ENCODE data around the gene KDM5B. TPM values are rescaled to one million over a fixed set of nuclear protein-coding genes. Genes with fewer than 3 reads are reported as not detected.

KDM5B gene
- total RNA-seq, 2 experiments from 2014 or later: 74.7 to 84.7 TPM

GRCh38 chr1:202794051-202794740 lies 14.0 kb downstream of the KDM5B start:
- Mint-ChIP-seq H3K36me3 (ENCODE audit: low read depth) (no peaks in the 10 kb centered on the region), H3K4me3 (no peak overlapping the region), H3K9me3 (no peaks in the 10 kb centered on the region), H3K27ac (no peak overlapping the region), H3K27me3 (no peaks in the 10 kb centered on the region), H3K4me1 (ENCODE audit: low read depth) (peaks cover 48% of the 10 kb centered on the region)
- no peaks in the 10 kb centered on the region for H3K36me3 ChIP-seq (ENCODE audit: insufficient read depth, low read length)
- DNase-seq (no peak), ATAC-seq (ENCODE audit: poor library complexity) (no peak)
- CTCF ChIA-PET: no interaction called here
- intact Hi-C loops (cut with DNase I, micrococcal nuclease): no loop called here
- H3K4me1 ChIP-seq (ENCODE audit: insufficient read depth, low read length): peaks cover 18% of the 10 kb centered on the region
- H3K27me3 ChIP-seq (ENCODE audit: control insufficient read depth in 1 of 2, insufficient read depth in 2 of 2, low read length in 2 of 2): no peaks in the 10 kb centered on the region
- no peak overlapping the region for H3K27ac ChIP-seq (ENCODE audit: low read depth in 1 of 2, low read length in 2 of 2)
- POLR2A ChIA-PET: no interaction called here
- H3K4me3 ChIP-seq (ENCODE audit: low read length): no peak overlapping the region
- TF ChIP-seq, protein P1, sequence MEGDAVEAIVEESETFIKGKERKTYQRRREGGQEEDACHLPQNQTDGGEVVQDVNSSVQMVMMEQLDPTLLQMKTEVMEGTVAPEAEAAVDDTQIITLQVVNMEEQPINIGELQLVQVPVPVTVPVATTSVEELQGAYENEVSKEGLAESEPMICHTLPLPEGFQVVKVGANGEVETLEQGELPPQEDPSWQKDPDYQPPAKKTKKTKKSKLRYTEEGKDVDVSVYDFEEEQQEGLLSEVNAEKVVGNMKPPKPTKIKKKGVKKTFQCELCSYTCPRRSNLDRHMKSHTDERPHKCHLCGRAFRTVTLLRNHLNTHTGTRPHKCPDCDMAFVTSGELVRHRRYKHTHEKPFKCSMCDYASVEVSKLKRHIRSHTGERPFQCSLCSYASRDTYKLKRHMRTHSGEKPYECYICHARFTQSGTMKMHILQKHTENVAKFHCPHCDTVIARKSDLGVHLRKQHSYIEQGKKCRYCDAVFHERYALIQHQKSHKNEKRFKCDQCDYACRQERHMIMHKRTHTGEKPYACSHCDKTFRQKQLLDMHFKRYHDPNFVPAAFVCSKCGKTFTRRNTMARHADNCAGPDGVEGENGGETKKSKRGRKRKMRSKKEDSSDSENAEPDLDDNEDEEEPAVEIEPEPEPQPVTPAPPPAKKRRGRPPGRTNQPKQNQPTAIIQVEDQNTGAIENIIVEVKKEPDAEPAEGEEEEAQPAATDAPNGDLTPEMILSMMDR (IDR thresholded peaks at IDR 0.05): no peak
- no peaks in the 10 kb centered on the region for H3K9me3 ChIP-seq (ENCODE audit: control insufficient read depth in 1 of 2, insufficient read depth in 1 of 2, low read length in 2 of 2)

DNA sequence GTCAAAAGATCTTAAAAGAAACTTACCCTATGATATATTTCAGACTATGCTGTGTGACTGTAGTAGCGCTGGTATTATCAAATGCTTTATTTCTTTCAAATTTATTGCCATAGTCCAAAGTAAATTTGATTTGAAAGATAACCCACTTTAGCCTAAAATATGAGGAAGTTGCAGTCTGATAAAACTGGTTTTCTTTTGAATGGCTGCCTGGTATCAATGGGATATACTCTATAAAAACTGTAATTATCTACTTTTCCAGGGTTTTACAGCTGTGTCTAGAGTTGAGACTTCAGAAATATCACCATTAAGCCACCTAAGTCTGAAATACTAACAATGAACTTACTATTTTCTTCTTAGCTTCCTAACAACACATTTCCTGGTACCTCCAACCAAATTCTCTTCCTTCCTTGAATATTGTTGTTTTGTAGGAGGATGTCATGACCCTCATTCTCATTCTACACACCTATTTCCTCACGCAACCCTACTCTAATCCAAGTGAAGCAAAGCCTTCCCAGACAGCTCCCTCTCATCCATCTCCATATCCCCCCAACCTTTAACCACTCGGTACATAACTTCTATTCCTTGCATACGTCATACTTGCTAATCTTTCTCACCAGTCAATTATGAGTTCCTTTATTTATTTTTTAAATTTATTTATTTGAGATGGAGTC lies 17.0 kb downstream of the KDM5B start:
- DNase-seq (no peak), ATAC-seq (ENCODE audit: poor library complexity) (no peak)
- Histone ChIP-seq H3K27me3 (ENCODE audit: control insufficient read depth in 1 of 2, insufficient read depth in 2 of 2, low read length in 2 of 2) (no peaks in the 10 kb centered on the region), H3K9me3 (ENCODE audit: control insufficient read depth in 1 of 2, insufficient read depth in 1 of 2, low read length in 2 of 2) (no peaks in the 10 kb centered on the region), H3K27ac (ENCODE audit: low read depth in 1 of 2, low read length in 2 of 2) (no peak overlapping the region), H3K4me3 (ENCODE audit: low read length) (no peak overlapping the region), H3K4me1 (ENCODE audit: insufficient read depth, low read length) (peaks cover 3% of the 10 kb centered on the region), H3K36me3 (ENCODE audit: insufficient read depth, low read length) (no peaks in the 10 kb centered on the region)
- Mint-ChIP-seq H3K4me3 (no peak overlapping the region), H3K4me1 (ENCODE audit: low read depth) (peaks cover 48% of the 10 kb centered on the region), H3K36me3 (ENCODE audit: low read depth) (no peaks in the 10 kb centered on the region), H3K27me3 (no peaks in the 10 kb centered on the region), H3K9me3 (no peaks in the 10 kb centered on the region), H3K27ac (peak overlapping the region; percentile 13)
- ChIA-PET CTCF (interaction anchor here (1.4 kb wide), 1 partner anchor 10 kb away, joined by 5 read pairs; no protein-coding TSS in a partner anchor), POLR2A (no interaction called here)
- TF ChIP-seq, protein P1 (IDR thresholded peaks at IDR 0.05): no peak
- intact Hi-C loops (cut with DNase I, micrococcal nuclease): no loop called here

DNA sequence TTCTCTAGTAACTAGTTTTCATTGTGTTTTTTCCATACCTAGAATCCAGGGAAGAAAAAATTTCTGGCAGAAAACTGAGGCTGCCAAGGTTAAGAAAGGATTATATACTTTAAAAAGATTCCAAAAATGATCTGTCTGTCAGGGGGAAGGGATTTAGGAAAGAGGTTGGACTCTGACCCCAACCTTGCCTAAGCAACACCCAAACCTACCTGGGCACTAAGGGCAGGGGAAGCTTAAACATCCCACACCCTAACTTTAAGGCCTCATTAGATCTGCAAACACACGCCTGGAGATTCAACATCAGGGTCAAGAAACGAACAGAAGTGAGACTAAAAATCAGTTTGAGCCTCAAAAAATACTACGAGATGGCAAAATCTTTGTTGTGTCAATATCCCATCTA lies 19.4 kb downstream of the KDM5B start:
- ATAC-seq (ENCODE audit: poor library complexity) (no peak), DNase-seq (no peak)
- H3K9me3 ChIP-seq (ENCODE audit: control insufficient read depth in 1 of 2, insufficient read depth in 1 of 2, low read length in 2 of 2): no peaks in the 10 kb centered on the region
- no peaks in the 10 kb centered on the region for H3K9me3 Mint-ChIP-seq
- no peaks in the 10 kb centered on the region for H3K27me3 Mint-ChIP-seq
- TF ChIP-seq, protein P1 (IDR thresholded peaks at IDR 0.05): no peak
- intact Hi-C loops (cut with DNase I, micrococcal nuclease): loop anchor here in 1 of 2 experiments (10.0 kb wide), 1 partner anchor 324 kb away; no protein-coding TSS in a partner anchor
- peaks cover 5% of the 10 kb centered on the region for H3K4me1 ChIP-seq (ENCODE audit: insufficient read depth, low read length)
- CTCF ChIA-PET: no interaction called here
- H3K36me3 ChIP-seq (ENCODE audit: insufficient read depth, low read length): no peaks in the 10 kb centered on the region
- no peaks in the 10 kb centered on the region for H3K27me3 ChIP-seq (ENCODE audit: control insufficient read depth in 1 of 2, insufficient read depth in 2 of 2, low read length in 2 of 2)
- no peaks in the 10 kb centered on the region for H3K36me3 Mint-ChIP-seq (ENCODE audit: low read depth)
- H3K27ac Mint-ChIP-seq: no peak overlapping the region
- POLR2A ChIA-PET: no interaction called here
- H3K4me1 Mint-ChIP-seq (ENCODE audit: low read depth): peaks cover 52% of the 10 kb centered on the region
- H3K4me3 ChIP-seq (ENCODE audit: low read length): no peak overlapping the region
- no peak overlapping the region for H3K4me3 Mint-ChIP-seq
- H3K27ac ChIP-seq (ENCODE audit: low read depth in 1 of 2, low read length in 2 of 2): no peak overlapping the region

Measured in CD4-positive, alpha-beta T cell (primary cell).